Mesendoderm (in vitro differentiated cells): ENCODE data around the gene CBX8. TPM values are rescaled to one million over a fixed set of nuclear protein-coding genes. Genes with fewer than 3 reads are reported as not detected.

Source experiments
- DNase-seq: peaks from one replicate; pipeline ENCODE4 v3.0.0; 2013
- H2AK5ac ChIP-seq: 2 replicates; pipeline ENCODE4 v1.6.1; 2013; ENCODE audit warnings: low read length, inconsistent platforms
- H2BK120ac ChIP-seq: 2 replicates; pipeline ENCODE4 v1.6.1; 2013; ENCODE audit warnings: low read depth, mild to moderate bottlenecking, low read length, moderate library complexity, mixed read lengths
- H2BK15ac ChIP-seq: replicated peaks from 2 replicates; pipeline ENCODE4 v1.6.1; 2013; ENCODE audit warnings: low read depth, mild to moderate bottlenecking, moderate library complexity
- H2BK5ac ChIP-seq: 2 replicates; pipeline ENCODE4 v1.6.1; 2013; ENCODE audit warnings: low read length, inconsistent platforms
- H3K18ac ChIP-seq: 2 replicates; pipeline ENCODE4 v1.6.1; 2013; ENCODE audit warnings: mild to moderate bottlenecking, low read length, mixed read lengths
- H3K23ac ChIP-seq: one replicate; pipeline ENCODE4 v1.6.1; 2013; ENCODE audit warnings: low read length
- H3K27ac ChIP-seq: 2 replicates; pipeline ENCODE4 v1.5.1; 2013; ENCODE audit warnings: low read depth, mild to moderate bottlenecking, inconsistent platforms, low read length, moderate library complexity
- H3K27me3 ChIP-seq: 2 replicates; pipeline ENCODE4 v1.6.1; 2013; ENCODE audit warnings: low read length, control low read depth, mild to moderate bottlenecking, inconsistent platforms; ENCODE audit not compliant: insufficient read depth, poor library complexity
- H3K36me3 ChIP-seq: 2 replicates; pipeline ENCODE4 v1.6.1; 2013; ENCODE audit warnings: low read length, inconsistent platforms; ENCODE audit not compliant: control insufficient read depth, insufficient read depth
- H3K4ac ChIP-seq: one replicate; pipeline ENCODE4 v1.6.1; 2013; ENCODE audit warnings: low read depth, mild to moderate bottlenecking, low read length, moderate library complexity
- H3K4me1 ChIP-seq: 2 replicates; pipeline ENCODE4 v1.6.1; 2013; ENCODE audit warnings: low read depth, low read length, inconsistent platforms; ENCODE audit not compliant: control insufficient read depth
- H3K4me2 ChIP-seq: 2 replicates; pipeline ENCODE4 v1.6.1; 2013; ENCODE audit warnings: low read length
- H3K4me3 ChIP-seq: 2 replicates; pipeline ENCODE4 v1.5.1; 2013; ENCODE audit warnings: mild to moderate bottlenecking, low read length
- H3K56ac ChIP-seq: one replicate; pipeline ENCODE4 v1.6.1; 2013; ENCODE audit warnings: low read length
- H3K79me1 ChIP-seq: 2 replicates; pipeline ENCODE4 v1.6.1; 2013; ENCODE audit warnings: low read length, inconsistent platforms
- H3K79me2 ChIP-seq: 2 replicates; pipeline ENCODE4 v1.6.1; 2013; ENCODE audit warnings: mild to moderate bottlenecking, low read length; ENCODE audit not compliant: control insufficient read depth, insufficient read depth
- H3K9ac ChIP-seq: 2 replicates; pipeline ENCODE4 v1.6.1; 2013; ENCODE audit warnings: low read length, inconsistent platforms
- H4K5ac ChIP-seq: one replicate; pipeline ENCODE4 v1.6.1; 2013; ENCODE audit warnings: low read length
- H4K8ac ChIP-seq: one replicate; pipeline ENCODE4 v1.6.1; 2013; ENCODE audit warnings: low read depth, mild to moderate bottlenecking, control low read depth, low read length, moderate library complexity
- WGBS: extraction: QIAGEN DNeasy Blood & Tissue Kit; methylation state at CpG from one replicate; pipeline ENCODE4 v1.1.7; 2013; ENCODE audit warnings: low lambda C conversion rate, missing lambda C conversion rate; ENCODE audit not compliant: insufficient coverage; ENCODE audit errors: extremely low coverage; 5-methylcytosine and 5-hydroxymethylcytosine counted together
- polyA plus RNA-seq, 2 experiments: library from polyadenylated mRNA; stranded (reverse); fragments of 200-250 nt; gene quantifications; one replicate each; pipeline ENCODE4 v1.2.3, GENCODE V29; 2013

Gene CBX8
- 0.17 TPM for polyA plus RNA-seq (2013, experiment 1 of 2)
- 0.34 TPM for polyA plus RNA-seq (2013, experiment 2 of 2)

GRCh38 chr17:79796763-79797491, at the start of gene CBX8:
Gene CBX8, minus strand, starts transcription at chr17:79797077. Its CDS starts 79 bp downstream, at chr17:79796998.
- no CpG with 5 or more reads among the region's 79 CpGs for WGBS
- Histone ChIP-seq H3K9ac (peak within 1 kb of the TSS; percentile 78), H3K27me3 (peaks cover 78% of the 10 kb centered on the region), H3K18ac (peak within 1 kb of the TSS; percentile 75), H4K5ac (no peak within 1 kb of the TSS), H2BK120ac (no peak within 1 kb of the TSS), H2AK5ac (no peak within 1 kb of the TSS), H3K36me3 (no peaks in the 10 kb centered on the region), H3K4me2 (peak within 1 kb of the TSS; percentile 64), H3K56ac (peak within 1 kb of the TSS; percentile 95), H3K4me1 (peaks cover 9% of the 10 kb centered on the region), H3K4ac (no peak within 1 kb of the TSS), H3K79me1 (no peaks in the 10 kb centered on the region), H2BK5ac (no peak within 1 kb of the TSS), H4K8ac (no peak within 1 kb of the TSS), H3K79me2 (no peaks in the 10 kb centered on the region), H3K27ac (peak within 1 kb of the TSS; percentile 66), H2BK15ac (no peak within 1 kb of the TSS), H3K4me3 (peak within 1 kb of the TSS; percentile 54), H3K23ac (no peak within 1 kb of the TSS)
- DNase-seq, result peak; percentile 99

GRCh38 chr17:79845601-79845949, 48.7 kb upstream of the CBX8 start:
- H3K56ac ChIP-seq, result no peak overlapping the region
- H3K23ac ChIP-seq, result no peak overlapping the region
- H2BK5ac ChIP-seq, result no peak overlapping the region
- no peaks in the 10 kb centered on the region for H3K36me3 ChIP-seq
- no peak overlapping the region for H3K4me2 ChIP-seq
- no peak overlapping the region for H3K18ac ChIP-seq
- no peak overlapping the region for H2AK5ac ChIP-seq
- no peak overlapping the region for H3K4ac ChIP-seq
- H3K27ac ChIP-seq, result no peak overlapping the region
- H4K8ac ChIP-seq, result no peak overlapping the region
- no peak overlapping the region for H3K4me3 ChIP-seq
- no peaks in the 10 kb centered on the region for H3K4me1 ChIP-seq
- no peak for DNase-seq
- H3K79me2 ChIP-seq, result no peaks in the 10 kb centered on the region
- peaks cover 43% of the 10 kb centered on the region for H3K27me3 ChIP-seq
- H2BK120ac ChIP-seq, result no peak overlapping the region
- no peak overlapping the region for H2BK15ac ChIP-seq
- H3K79me1 ChIP-seq, result no peaks in the 10 kb centered on the region
- no CpG with 5 or more reads among the region's 7 CpGs for WGBS
- H4K5ac ChIP-seq, result no peak overlapping the region
- H3K9ac ChIP-seq, result no peak overlapping the region

GRCh38 chr17:79844869-79845600, 48.2 kb upstream of the CBX8 start:
- no peak overlapping the region for H3K9ac ChIP-seq
- H3K4ac ChIP-seq, result no peak overlapping the region
- H3K4me3 ChIP-seq, result no peak overlapping the region
- H2BK120ac ChIP-seq, result no peak overlapping the region
- H2BK5ac ChIP-seq, result no peak overlapping the region
- peak overlapping the region; percentile 49 for H3K56ac ChIP-seq
- no peak overlapping the region for H4K8ac ChIP-seq
- no peaks in the 10 kb centered on the region for H3K79me1 ChIP-seq
- H3K4me2 ChIP-seq, result no peak overlapping the region
- no peak overlapping the region for H3K23ac ChIP-seq
- no peaks in the 10 kb centered on the region for H3K36me3 ChIP-seq
- no peak overlapping the region for H3K18ac ChIP-seq
- H2AK5ac ChIP-seq, result no peak overlapping the region
- peaks cover 48% of the 10 kb centered on the region for H3K27me3 ChIP-seq
- no peaks in the 10 kb centered on the region for H3K4me1 ChIP-seq
- no peaks in the 10 kb centered on the region for H3K79me2 ChIP-seq
- WGBS, result no CpG with 5 or more reads among the region's 38 CpGs
- no peak overlapping the region for H3K27ac ChIP-seq
- H2BK15ac ChIP-seq, result no peak overlapping the region
- no peak for DNase-seq
- no peak overlapping the region for H4K5ac ChIP-seq

GRCh38 chr17:79843816-79844800, 47.2 kb upstream of the CBX8 start:
- H3K4me2 ChIP-seq, result peak overlapping the region; percentile 64
- peaks cover 49% of the 10 kb centered on the region for H3K27me3 ChIP-seq
- peak overlapping the region; percentile 9 for H3K4me3 ChIP-seq
- H3K27ac ChIP-seq, result no peak overlapping the region
- H2AK5ac ChIP-seq, result no peak overlapping the region
- H3K4ac ChIP-seq, result no peak overlapping the region
- H3K79me2 ChIP-seq, result no peaks in the 10 kb centered on the region
- H3K9ac ChIP-seq, result peak overlapping the region; percentile 65
- H3K18ac ChIP-seq, result peak overlapping the region; percentile 25
- WGBS, result no CpG with 5 or more reads among the region's 89 CpGs
- H3K56ac ChIP-seq, result peak overlapping the region; percentile 78
- no peaks in the 10 kb centered on the region for H3K4me1 ChIP-seq
- H3K79me1 ChIP-seq, result no peaks in the 10 kb centered on the region
- DNase-seq, result no peak
- H4K5ac ChIP-seq, result no peak overlapping the region
- no peak overlapping the region for H2BK5ac ChIP-seq
- no peak overlapping the region for H3K23ac ChIP-seq
- no peak overlapping the region for H2BK120ac ChIP-seq
- H2BK15ac ChIP-seq, result no peak overlapping the region
- H3K36me3 ChIP-seq, result no peaks in the 10 kb centered on the region
- no peak overlapping the region for H4K8ac ChIP-seq

- H3K56ac ChIP-seq, result peak overlapping the region; percentile 78
- H3K9ac ChIP-seq, result no peak overlapping the region
- H3K27ac ChIP-seq, result no peak overlapping the region
- H3K18ac ChIP-seq, result peak overlapping the region; percentile 1
- no peaks in the 10 kb centered on the region for H3K79me2 ChIP-seq
- H3K79me1 ChIP-seq, result no peaks in the 10 kb centered on the region
- no peak overlapping the region for H2BK15ac ChIP-seq
- H3K23ac ChIP-seq, result no peak overlapping the region
- DNase-seq, result no peak
- no peak overlapping the region for H4K8ac ChIP-seq
- no peak overlapping the region for H3K4me3 ChIP-seq
- H2BK5ac ChIP-seq, result no peak overlapping the region
- no peak overlapping the region for H3K4me2 ChIP-seq
- H2AK5ac ChIP-seq, result no peak overlapping the region
- no peaks in the 10 kb centered on the region for H3K4me1 ChIP-seq
- no CpG with 5 or more reads among the region's 39 CpGs for WGBS
- peaks cover 49% of the 10 kb centered on the region for H3K27me3 ChIP-seq
- no peak overlapping the region for H4K5ac ChIP-seq
- no peak overlapping the region for H2BK120ac ChIP-seq
- no peaks in the 10 kb centered on the region for H3K36me3 ChIP-seq
- H3K4ac ChIP-seq, result no peak overlapping the region
Observed at GRCh38 chr17:79843474-79843815, 46.6 kb upstream of the CBX8 start.
